ENCODE results near the gene CADM2.

CADM2 gene

GRCh38 chr3:85074003-85074402 is 115.2 kb downstream of the CADM2 start:
- TF ChIP-seq CTCF (IDR thresholded peaks at IDR 0.05) (no peak), ZFX (IDR thresholded peaks at IDR 0.05; ENCODE audit: borderline replicate concordance) (no peak)
- no peak overlapping the region for H3K27ac ChIP-seq

GRCh38 chr3:85075663-85076062 is 116.9 kb downstream of the CADM2 start:
- H3K27ac ChIP-seq = no peak overlapping the region
- no peak for TF ChIP-seq ZFX (IDR thresholded peaks at IDR 0.05; ENCODE audit: borderline replicate concordance)
- no peak for TF ChIP-seq CTCF (IDR thresholded peaks at IDR 0.05)

DNA sequence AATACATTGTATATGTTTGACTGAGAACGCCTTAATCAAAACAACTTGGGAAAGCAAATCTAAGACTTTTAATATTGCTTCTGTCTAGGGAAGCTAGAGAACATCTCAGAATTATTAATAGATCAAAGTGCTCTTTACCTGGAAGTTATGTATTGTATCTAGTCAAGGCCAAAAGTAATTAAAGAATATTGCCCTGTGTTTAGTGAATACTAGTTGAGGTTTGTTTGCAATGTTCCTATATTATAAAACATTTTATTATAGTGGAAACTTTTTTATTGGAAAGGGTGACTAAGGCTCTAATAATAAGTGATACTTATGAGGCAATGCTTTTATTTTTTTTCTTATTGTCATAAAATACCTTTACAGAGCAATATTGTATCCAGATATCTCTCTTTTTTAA is 118.2 kb downstream of the CADM2 start:
- TF ChIP-seq ZFX (IDR thresholded peaks at IDR 0.05; ENCODE audit: borderline replicate concordance) (no peak), CTCF (IDR thresholded peaks at IDR 0.05) (no peak)
- no peak overlapping the region for H3K27ac ChIP-seq

DNA sequence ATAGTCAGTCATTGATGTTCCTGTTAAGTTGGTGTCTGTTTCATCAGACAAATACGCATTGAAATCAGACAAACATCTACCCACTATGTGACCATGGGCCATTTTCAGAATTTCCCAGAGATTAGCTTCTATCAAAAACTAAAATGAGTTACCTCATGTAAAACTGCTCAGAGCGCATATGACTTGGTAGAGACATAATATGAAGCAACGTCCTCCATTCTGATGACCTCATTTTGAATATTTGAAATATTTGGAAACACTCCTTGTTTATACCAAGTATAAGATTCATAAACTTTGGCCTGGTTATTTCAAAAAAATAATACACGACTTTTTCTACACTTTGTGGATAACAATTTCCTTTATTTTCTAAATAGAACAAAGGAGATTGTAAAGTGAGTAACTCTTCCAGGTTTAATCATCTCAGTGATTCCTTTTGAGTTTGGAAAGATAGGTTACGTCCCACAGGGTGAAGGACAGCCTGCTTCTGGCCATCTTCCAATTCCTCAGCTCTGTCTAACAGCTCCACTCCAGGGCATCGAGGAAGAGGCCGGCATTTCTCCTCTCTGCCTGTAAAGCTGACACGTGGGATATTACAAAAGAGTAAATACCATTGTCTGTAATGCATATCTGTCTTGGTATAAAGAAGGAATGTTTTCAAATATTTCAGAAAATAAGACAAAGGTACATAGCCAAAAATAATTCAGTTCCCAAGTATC is 122.6 kb downstream of the CADM2 start:
- H3K27ac ChIP-seq = no peak overlapping the region
- no peak for TF ChIP-seq CTCF (IDR thresholded peaks at IDR 0.05)
- no peak for TF ChIP-seq ZFX (IDR thresholded peaks at IDR 0.05; ENCODE audit: borderline replicate concordance)

DNA sequence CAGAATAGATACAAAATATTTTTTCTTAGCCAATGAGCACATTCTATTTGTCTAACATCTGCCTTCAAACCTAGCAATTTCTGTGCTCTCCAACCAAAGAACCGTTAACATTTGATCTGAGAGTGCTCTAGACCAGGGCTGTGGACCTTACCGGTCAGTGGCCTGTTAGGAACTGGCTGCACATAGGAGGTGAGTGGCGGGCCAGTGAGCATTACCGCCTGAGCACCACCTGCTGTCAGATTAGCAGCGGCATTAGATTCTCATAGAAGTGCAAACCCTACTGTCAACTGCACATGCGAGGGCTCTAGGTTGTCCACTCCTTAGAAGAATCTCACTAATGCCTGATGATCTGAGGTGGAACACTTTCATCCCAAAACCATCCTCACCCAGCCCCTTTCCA is 131.7 kb downstream of the CADM2 start:
- TF ChIP-seq CTCF (IDR thresholded peaks at IDR 0.05) = no peak
- TF ChIP-seq ZFX (IDR thresholded peaks at IDR 0.05; ENCODE audit: borderline replicate concordance) = no peak
- no peak overlapping the region for H3K27ac ChIP-seq

- TF ChIP-seq ZFX (IDR thresholded peaks at IDR 0.05; ENCODE audit: borderline replicate concordance) = no peak
- no peak for TF ChIP-seq CTCF (IDR thresholded peaks at IDR 0.05)
- H3K27ac ChIP-seq = no peak overlapping the region
Observed at GRCh38 chr3:85100316-85100715, 141.5 kb downstream of the CADM2 start.

GRCh38 chr3:85102781-85103180 is 144.0 kb downstream of the CADM2 start:
- TF ChIP-seq ZFX (IDR thresholded peaks at IDR 0.05; ENCODE audit: borderline replicate concordance) (no peak), CTCF (IDR thresholded peaks at IDR 0.05) (no peak)
- no peak overlapping the region for H3K27ac ChIP-seq
